C4-2B (cell line): ENCODE measurements around the gene PTPRJ.

ENCODE experiments used
- ZFX ChIP-seq: fragments of 450-650 bp; IDR thresholded peaks from 2 replicates; pipeline ENCODE4 v1.6.1; 2017
- TF ChIP-seq, protein P1 (sequence below): fragments of 450-650 bp; conservative IDR thresholded peaks from 2 replicates; pipeline ENCODE4 v1.5.1; 2017; ENCODE audit warnings: mild to moderate bottlenecking

DNA sequence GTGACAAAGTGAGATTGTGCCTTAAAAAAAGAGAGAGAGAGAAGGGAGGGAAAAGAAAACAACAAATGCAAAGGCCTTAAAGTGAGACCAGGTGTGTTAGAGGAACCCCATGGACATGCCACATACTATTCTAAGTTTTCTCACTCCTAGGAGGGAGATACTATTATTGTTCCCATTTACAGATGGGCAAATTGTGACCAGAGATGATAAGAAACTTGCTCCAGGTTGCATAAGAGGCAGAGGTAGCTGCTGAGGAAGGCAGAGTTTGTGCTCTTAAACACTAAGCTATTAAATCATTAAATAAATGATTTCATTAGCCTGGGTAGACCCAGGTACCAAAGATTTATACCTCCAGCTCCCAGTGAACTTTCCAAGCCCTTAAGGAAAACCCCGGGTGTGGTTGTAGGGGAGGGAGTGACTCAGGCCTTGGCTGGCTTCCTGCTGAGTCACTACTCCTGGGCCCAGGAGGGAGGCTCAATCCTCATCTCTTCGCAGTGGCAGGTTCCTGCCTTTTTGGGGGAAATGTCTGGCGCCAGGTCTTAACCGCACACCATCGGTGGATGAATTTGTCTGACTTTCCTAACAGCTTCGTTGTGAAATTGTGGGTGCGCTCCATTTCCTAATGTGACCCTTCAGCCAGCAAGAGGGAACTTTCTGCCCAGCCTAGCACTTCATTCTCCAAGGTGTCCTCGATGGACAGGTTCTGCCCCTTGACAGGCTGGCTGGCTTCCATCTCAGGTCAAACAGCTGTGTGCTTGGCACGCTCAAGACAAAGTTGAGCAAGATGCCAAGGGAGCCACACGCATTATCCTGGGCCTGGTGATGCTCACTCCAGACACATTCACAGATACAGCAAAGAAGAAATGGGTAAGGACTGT, 33.4 kb upstream of the PTPRJ start:
- TF ChIP-seq, protein P1, sequence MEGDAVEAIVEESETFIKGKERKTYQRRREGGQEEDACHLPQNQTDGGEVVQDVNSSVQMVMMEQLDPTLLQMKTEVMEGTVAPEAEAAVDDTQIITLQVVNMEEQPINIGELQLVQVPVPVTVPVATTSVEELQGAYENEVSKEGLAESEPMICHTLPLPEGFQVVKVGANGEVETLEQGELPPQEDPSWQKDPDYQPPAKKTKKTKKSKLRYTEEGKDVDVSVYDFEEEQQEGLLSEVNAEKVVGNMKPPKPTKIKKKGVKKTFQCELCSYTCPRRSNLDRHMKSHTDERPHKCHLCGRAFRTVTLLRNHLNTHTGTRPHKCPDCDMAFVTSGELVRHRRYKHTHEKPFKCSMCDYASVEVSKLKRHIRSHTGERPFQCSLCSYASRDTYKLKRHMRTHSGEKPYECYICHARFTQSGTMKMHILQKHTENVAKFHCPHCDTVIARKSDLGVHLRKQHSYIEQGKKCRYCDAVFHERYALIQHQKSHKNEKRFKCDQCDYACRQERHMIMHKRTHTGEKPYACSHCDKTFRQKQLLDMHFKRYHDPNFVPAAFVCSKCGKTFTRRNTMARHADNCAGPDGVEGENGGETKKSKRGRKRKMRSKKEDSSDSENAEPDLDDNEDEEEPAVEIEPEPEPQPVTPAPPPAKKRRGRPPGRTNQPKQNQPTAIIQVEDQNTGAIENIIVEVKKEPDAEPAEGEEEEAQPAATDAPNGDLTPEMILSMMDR: no peak
- no peak for TF ChIP-seq ZFX
